WTC11 (cell line): Measurements from ENCODE around the gene SURF1. TPM values are rescaled to one million over a fixed set of nuclear protein-coding genes. Genes with fewer than 3 reads are reported as not detected.

ENCODE experiments used
- ATAC-seq: fragments of 200-7000 bp; cut with Tn5 transposase; 2 replicates; pipeline ENCODE4 v1.10.0; 2021; ENCODE audit warnings: mild to moderate bottlenecking, moderate library complexity
- CTCF ChIA-PET: fragments of 300-600 bp; sonication (Branson Sonifier 250); formaldehyde crosslinking; loops from one replicate; lab custom pipeline; 2021; ENCODE audit warnings: antibody characterized with exemption; lab: Charles Lee
- POLR2A ChIA-PET: fragments of 350-600 bp; sonication (Branson Sonifier 250); formaldehyde crosslinking; loops from one replicate; lab custom pipeline; 2021; ENCODE audit warnings: antibody characterized with exemption; lab: Charles Lee
- DNase-seq: peaks from one replicate; pipeline ENCODE4 v3.0.0; 2021; ENCODE audit warnings: low spot score
- H3K27ac Mint-ChIP-seq: 2 replicates; pipeline ENCODE4 v1.8.0; 2021; ENCODE audit warnings: mixed read lengths
- H3K27me3 Mint-ChIP-seq: 2 replicates; pipeline ENCODE4 v1.8.0; 2021; ENCODE audit warnings: low read depth, mild to moderate bottlenecking, moderate library complexity, mixed read lengths
- H3K36me3 Mint-ChIP-seq: 2 replicates; pipeline ENCODE4 v1.8.0; 2021; ENCODE audit warnings: mixed read lengths
- H3K4me1 Mint-ChIP-seq: 2 replicates; pipeline ENCODE4 v1.8.0; 2022; ENCODE audit warnings: mixed read lengths
- H3K4me3 Mint-ChIP-seq: 2 replicates; pipeline ENCODE4 v1.8.0; 2021; ENCODE audit warnings: mild to moderate bottlenecking, moderate library complexity, mixed read lengths
- H3K9me3 Mint-ChIP-seq: 2 replicates; pipeline ENCODE4 v1.8.0; 2021; ENCODE audit warnings: mixed read lengths
- AR ChIP-seq: fragments of 250-450 bp; sonication (Bioruptor Pico); IDR thresholded peaks from 2 replicates; pipeline ENCODE4 v1.9.0; 2021; ENCODE audit warnings: mild to moderate bottlenecking
- ATF2 ChIP-seq: sonication (generic); formaldehyde crosslinking; IDR thresholded peaks from 2 replicates; pipeline ENCODE4 v1.8.1; 2022; ENCODE audit warnings: low read depth, missing genetic modification reagents, borderline replicate concordance
- CTCF ChIP-seq: fragments of 200-600 bp; IDR thresholded peaks from 2 replicates; pipeline ENCODE4 v1.8.0; 2022; ENCODE audit warnings: antibody characterized with exemption
- FOXP4 ChIP-seq: sonication (generic); formaldehyde crosslinking; IDR thresholded peaks from 2 replicates; pipeline ENCODE4 v1.8.0; 2022; ENCODE audit warnings: mild to moderate bottlenecking, missing genetic modification reagents
- GABPB1 ChIP-seq: sonication (generic); formaldehyde crosslinking; IDR thresholded peaks from 2 replicates; pipeline ENCODE4 v1.8.1; 2023; ENCODE audit warnings: mild to moderate bottlenecking, missing genetic modification reagents
- JUN ChIP-seq: sonication (generic); formaldehyde crosslinking; IDR thresholded peaks from 2 replicates; pipeline ENCODE4 v1.8.0; 2023; ENCODE audit warnings: mild to moderate bottlenecking, missing genetic modification reagents
- TP53 ChIP-seq: sonication (generic); formaldehyde crosslinking; IDR thresholded peaks from 2 replicates; pipeline ENCODE4 v1.8.1; 2023; ENCODE audit warnings: mild to moderate bottlenecking, missing genetic modification reagents
- ZBTB43 ChIP-seq: sonication (generic); formaldehyde crosslinking; IDR thresholded peaks from 2 replicates; pipeline ENCODE4 v1.8.1; 2023; ENCODE audit warnings: mild to moderate bottlenecking, missing genetic modification reagents
- total RNA-seq: library from RNA; stranded (reverse); gene quantifications from 3 replicates; pipeline ENCODE4 v1.2.3, GENCODE V29; 2021
- TF ChIP-seq, protein P1 (sequence below): fragments of 250-450 bp; sonication (Bioruptor Pico); conservative IDR thresholded peaks from 2 replicates; pipeline ENCODE4 v1.9.0; 2021; ENCODE audit warnings: mild to moderate bottlenecking
- TF ChIP-seq, protein P2 (sequence below): sonication (generic); formaldehyde crosslinking; IDR thresholded peaks from 2 replicates; pipeline ENCODE4 v1.8.0; 2023; ENCODE audit warnings: mild to moderate bottlenecking, missing genetic modification reagents

The SURF1 gene
- total RNA-seq, 1 experiment from 2014 or later = 33.3 TPM

GRCh38 chr9:133357656-133358055, 1.4 kb upstream of the SURF1 start:
- no peaks in the 10 kb centered on the region for H3K27me3 Mint-ChIP-seq
- H3K9me3 Mint-ChIP-seq = no peaks in the 10 kb centered on the region
- H3K27ac Mint-ChIP-seq = peak overlapping the region; percentile 78; the same call in 1 of the 2 replicates
- peaks cover 30% of the 10 kb centered on the region for H3K36me3 Mint-ChIP-seq
- CTCF ChIA-PET = interaction anchor here (1.3 to 7.9 kb wide), 7 partner anchors 10 to 169 kb away, joined by 4 to 74 read pairs (median 6); partner anchors contain the start of genes MED22, RPL7A and SLC2A6
- POLR2A ChIA-PET = interaction anchor here (0.8 to 1.7 kb wide), 3 partner anchors 10 to 16 kb away, joined by 3 to 7 read pairs (median 4); partner anchors contain the start of genes MED22 and RPL7A
- no peak for TF ChIP-seq TP53
- TF ChIP-seq, protein P1, sequence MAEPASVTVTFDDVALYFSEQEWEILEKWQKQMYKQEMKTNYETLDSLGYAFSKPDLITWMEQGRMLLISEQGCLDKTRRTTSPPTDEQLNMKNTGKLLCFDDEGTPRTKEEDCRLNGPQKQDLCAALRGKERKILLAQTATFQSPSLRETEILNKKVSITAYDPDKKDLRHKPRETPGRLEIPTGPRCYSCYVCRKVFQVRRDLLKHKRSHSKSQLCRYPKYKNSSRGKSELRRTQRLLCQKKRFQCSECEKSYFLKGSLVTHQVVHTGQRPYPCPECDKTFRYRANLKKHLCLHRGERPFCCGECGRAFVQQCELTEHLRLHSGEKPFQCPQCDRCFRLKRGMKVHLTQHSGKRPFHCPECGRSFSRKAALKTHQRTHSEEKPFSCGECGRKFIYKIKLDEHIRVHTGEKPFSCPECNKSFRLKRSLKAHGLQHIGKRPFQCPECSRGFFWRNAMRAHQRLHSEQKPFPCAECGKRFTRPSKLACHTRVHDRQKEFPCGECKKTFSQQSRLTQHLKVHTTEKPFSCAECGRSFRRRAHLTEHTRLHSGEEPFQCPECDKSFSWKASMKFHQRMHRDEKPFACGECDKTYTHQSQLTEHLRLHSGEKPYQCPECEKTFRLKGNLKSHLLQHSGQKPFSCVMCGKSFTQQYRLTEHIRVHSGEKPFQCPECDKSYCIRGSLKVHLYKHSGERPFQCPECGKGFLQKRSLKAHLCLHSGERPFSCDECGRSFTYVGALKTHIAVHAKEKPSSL (CRISPR knock-in tag) = no peak
- TF ChIP-seq JUN (CRISPR knock-in tag) = no peak
- no peak for TF ChIP-seq FOXP4 (CRISPR knock-in tag)
- no peak for TF ChIP-seq AR (CRISPR knock-in tag)
- TF ChIP-seq ZBTB43 (CRISPR knock-in tag) = no peak
- TF ChIP-seq ATF2 (CRISPR knock-in tag) = no peak
- no peak for TF ChIP-seq CTCF
- TF ChIP-seq GABPB1 (CRISPR knock-in tag) = no peak
- TF ChIP-seq, protein P2, sequence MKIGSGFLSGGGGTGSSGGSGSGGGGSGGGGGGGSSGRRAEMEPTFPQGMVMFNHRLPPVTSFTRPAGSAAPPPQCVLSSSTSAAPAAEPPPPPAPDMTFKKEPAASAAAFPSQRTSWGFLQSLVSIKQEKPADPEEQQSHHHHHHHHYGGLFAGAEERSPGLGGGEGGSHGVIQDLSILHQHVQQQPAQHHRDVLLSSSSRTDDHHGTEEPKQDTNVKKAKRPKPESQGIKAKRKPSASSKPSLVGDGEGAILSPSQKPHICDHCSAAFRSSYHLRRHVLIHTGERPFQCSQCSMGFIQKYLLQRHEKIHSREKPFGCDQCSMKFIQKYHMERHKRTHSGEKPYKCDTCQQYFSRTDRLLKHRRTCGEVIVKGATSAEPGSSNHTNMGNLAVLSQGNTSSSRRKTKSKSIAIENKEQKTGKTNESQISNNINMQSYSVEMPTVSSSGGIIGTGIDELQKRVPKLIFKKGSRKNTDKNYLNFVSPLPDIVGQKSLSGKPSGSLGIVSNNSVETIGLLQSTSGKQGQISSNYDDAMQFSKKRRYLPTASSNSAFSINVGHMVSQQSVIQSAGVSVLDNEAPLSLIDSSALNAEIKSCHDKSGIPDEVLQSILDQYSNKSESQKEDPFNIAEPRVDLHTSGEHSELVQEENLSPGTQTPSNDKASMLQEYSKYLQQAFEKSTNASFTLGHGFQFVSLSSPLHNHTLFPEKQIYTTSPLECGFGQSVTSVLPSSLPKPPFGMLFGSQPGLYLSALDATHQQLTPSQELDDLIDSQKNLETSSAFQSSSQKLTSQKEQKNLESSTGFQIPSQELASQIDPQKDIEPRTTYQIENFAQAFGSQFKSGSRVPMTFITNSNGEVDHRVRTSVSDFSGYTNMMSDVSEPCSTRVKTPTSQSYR (CRISPR knock-in tag) = no peak
- DNase-seq (no peak), ATAC-seq (no peak)
- peaks cover 17% of the 10 kb centered on the region for H3K4me1 Mint-ChIP-seq
- H3K4me3 Mint-ChIP-seq = peak overlapping the region; percentile 77
